H1 (cell line): Measurements from ENCODE around the gene FMO4. TPM values are rescaled to one million over a fixed set of nuclear protein-coding genes. Genes with fewer than 3 reads are reported as not detected.
A peak's percentile ranks its signal among the peaks of the same experiment; 100 is the strongest.

ENCODE experiments used
- CTCF ChIA-PET: fragments of 300-600 bp; sonication (Branson Sonifier 250); formaldehyde crosslinking; loops from one replicate; lab custom pipeline; 2021; ENCODE audit not compliant: partially characterized antibody; lab: Charles Lee
- POLR2A ChIA-PET: fragments of 300-600 bp; sonication (Branson Sonifier 250); formaldehyde crosslinking; loops from one replicate; lab custom pipeline; 2021; ENCODE audit warnings: inconsistent platforms; ENCODE audit not compliant: partially characterized antibody; lab: Charles Lee
- DNase-seq, 2 experiments: peaks; one replicate each; pipeline versions ENCODE4 v3.0.0 to v3.0.0-alpha.2; 2010 to 2022; ENCODE audit warnings: low spot score in 2 of 2, low read depth in 1 of 2, mixed read lengths in 1 of 2
- FAIRE-seq: peaks from 2 replicates; lab custom pipeline; 2011; peaks lifted over from hg19 to GRCh38; lab: Jason Lieb, UNC
- H2AFZ ChIP-seq: 2 replicates; pipeline ENCODE4 v1.8.1; 2012; ENCODE audit warnings: low read length, inconsistent platforms
- H2AK5ac ChIP-seq: 2 replicates; pipeline ENCODE4 v1.6.1; 2013; ENCODE audit warnings: low read depth, low read length
- H2BK120ac ChIP-seq: replicated peaks from 2 replicates; pipeline ENCODE3; 2013; ENCODE audit warnings: low read depth, low read length, inconsistent platforms
- H2BK12ac ChIP-seq: 2 replicates; pipeline ENCODE4 v1.6.1; 2013; ENCODE audit warnings: low read depth, low read length
- H2BK15ac ChIP-seq: 2 replicates; pipeline ENCODE4 v1.6.1; 2013; ENCODE audit warnings: low read length
- H2BK20ac ChIP-seq: 2 replicates; pipeline ENCODE4 v1.6.1; 2013; ENCODE audit warnings: low read length
- H2BK5ac ChIP-seq: 2 replicates; pipeline ENCODE4 v1.6.1; 2013; ENCODE audit warnings: low read depth, low read length
- H3K14ac ChIP-seq: 2 replicates; pipeline ENCODE4 v1.6.1; 2013; ENCODE audit warnings: inconsistent platforms; ENCODE audit not compliant: insufficient read length
- H3K18ac ChIP-seq: 2 replicates; pipeline ENCODE4 v1.6.1; 2013; ENCODE audit warnings: low read length; ENCODE audit errors: extremely low read depth
- H3K23ac ChIP-seq: 2 replicates; pipeline ENCODE4 v1.6.1; 2013; ENCODE audit warnings: inconsistent platforms; ENCODE audit not compliant: insufficient read length
- H3K23me2 ChIP-seq: 2 replicates; pipeline ENCODE4 v1.6.1; 2013; ENCODE audit warnings: low read depth, low read length
- H3K27ac ChIP-seq: 2 replicates; pipeline ENCODE4 v1.6.1; 2011; ENCODE audit warnings: low read depth, low read length, inconsistent platforms
- H3K27me3 ChIP-seq, 4 experiments: replicated peaks in 1 of 4; 1 replicate in 1 of 4; 2 replicates in 3 of 4; pipeline versions ENCODE4 v1.6.1 to v1.8.1; 2011 to 2013; ENCODE audit warnings: low read length in 3 of 4, mild to moderate bottlenecking in 3 of 4, inconsistent platforms in 2 of 4, mixed read lengths in 2 of 4, moderate library complexity in 1 of 4; ENCODE audit not compliant: control insufficient read depth in 3 of 4, insufficient read depth in 3 of 4; ENCODE audit errors: extremely low read depth in 1 of 4
- H3K36me3 ChIP-seq, 4 experiments: 2 replicates each; pipeline versions ENCODE4 v1.6.1 to v1.8.1; 2011 to 2013; ENCODE audit warnings: mild to moderate bottlenecking in 4 of 4, low read length in 3 of 4, moderate library complexity in 2 of 4, control low read depth in 1 of 4, inconsistent platforms in 1 of 4; ENCODE audit not compliant: insufficient read depth in 4 of 4, control insufficient read depth in 2 of 4
- H3K4ac ChIP-seq: replicated peaks from 2 replicates; pipeline ENCODE3; 2013; ENCODE audit warnings: low read length, low read depth, mixed read lengths, inconsistent platforms; ENCODE audit not compliant: insufficient read length
- H3K4me1 ChIP-seq, 4 experiments: replicated peaks in 1 of 4; 1 replicate in 1 of 4; 2 replicates in 3 of 4; pipeline versions ENCODE4 v1.6.1 to v1.8.1; 2011 to 2013; ENCODE audit warnings: low read length in 3 of 4, inconsistent platforms in 2 of 4, mixed read lengths in 1 of 4; ENCODE audit not compliant: insufficient read depth in 4 of 4, control insufficient read depth in 3 of 4
- H3K4me2 ChIP-seq, 2 experiments: 2 replicates each; pipeline versions ENCODE4 v1.6.1 to v1.8.1; 2011 to 2013; ENCODE audit warnings: low read depth in 2 of 2, low read length in 2 of 2, control low read depth in 1 of 2, inconsistent platforms in 1 of 2, mild to moderate bottlenecking in 1 of 2; ENCODE audit not compliant: insufficient read depth in 1 of 2
- H3K4me3 ChIP-seq, 4 experiments: fragments of 200-600, 300-600 bp in 1 of 4; sonication (generic), shearing (Covaris generic), sonication (Bioruptor Twin) in 1 of 4; 2 replicates each; pipeline versions ENCODE4 v1.5.1 to v1.8.1; 2011 to 2016; ENCODE audit warnings: low read length in 4 of 4, low read depth in 3 of 4, control low read depth in 2 of 4, inconsistent platforms in 2 of 4, mild to moderate bottlenecking in 2 of 4, mixed read lengths in 1 of 4, moderate library complexity in 1 of 4; ENCODE audit not compliant: insufficient read depth in 2 of 4; ENCODE audit errors: extremely low read depth in 1 of 4
- H3K56ac ChIP-seq: replicated peaks from 2 replicates; pipeline ENCODE3; 2013; ENCODE audit warnings: low read depth, mild to moderate bottlenecking, mixed read lengths, low read length, inconsistent platforms; ENCODE audit not compliant: insufficient read length
- H3K79me1 ChIP-seq: 2 replicates; pipeline ENCODE4 v1.6.1; 2013; ENCODE audit warnings: low read depth, low read length, control low read depth
- H3K79me2 ChIP-seq, 2 experiments: 2 replicates each; pipeline versions ENCODE4 v1.6.1 to v1.8.1; 2012 to 2013; ENCODE audit warnings: low read length in 2 of 2, mild to moderate bottlenecking in 2 of 2, inconsistent platforms in 1 of 2; ENCODE audit not compliant: insufficient read depth in 2 of 2, control insufficient read depth in 1 of 2
- H3K9ac ChIP-seq, 4 experiments: replicated peaks in 1 of 4; 1 replicate in 1 of 4; 2 replicates in 3 of 4; pipeline versions ENCODE4 v1.6.1 to v1.8.1; 2011 to 2013; ENCODE audit warnings: low read depth in 3 of 4, low read length in 3 of 4, control low read depth in 2 of 4, mild to moderate bottlenecking in 2 of 4, moderate library complexity in 2 of 4, inconsistent platforms in 1 of 4; ENCODE audit errors: extremely low read depth in 1 of 4
- H3K9me3 ChIP-seq, 2 experiments: 2 replicates each; pipeline versions ENCODE4 v1.6.1 to v1.8.1; 2012 to 2013; ENCODE audit warnings: mild to moderate bottlenecking in 2 of 2, moderate library complexity in 2 of 2, control low read depth in 1 of 2, inconsistent platforms in 1 of 2, low read depth in 1 of 2, low read length in 1 of 2, mixed read lengths in 1 of 2; ENCODE audit not compliant: insufficient read depth in 2 of 2
- H4K20me1 ChIP-seq, 2 experiments: replicated peaks in 1 of 2; 2 replicates each; pipeline versions ENCODE3 to v1.8.1; 2011 to 2013; ENCODE audit warnings: inconsistent platforms in 2 of 2, low read length in 2 of 2, mild to moderate bottlenecking in 1 of 2; ENCODE audit not compliant: insufficient read depth in 2 of 2, control insufficient read depth in 1 of 2
- H4K5ac ChIP-seq: 2 replicates; pipeline ENCODE4 v1.6.1; 2013; ENCODE audit warnings: low read length, low read depth, mixed read lengths, inconsistent platforms; ENCODE audit not compliant: insufficient read length
- H4K8ac ChIP-seq: 2 replicates; pipeline ENCODE4 v1.8.0; 2013; ENCODE audit warnings: mild to moderate bottlenecking, moderate library complexity, low read length, inconsistent platforms; ENCODE audit not compliant: insufficient read depth; ENCODE audit errors: extremely low read depth
- H4K91ac ChIP-seq: replicated peaks from 2 replicates; pipeline ENCODE3; 2013; ENCODE audit warnings: low read length, mixed read lengths, inconsistent platforms; ENCODE audit not compliant: insufficient read length
- EZH2 ChIP-seq: fragments of 200-600 bp; sonication (generic); IDR thresholded peaks from 2 replicates; pipeline ENCODE4 v1.7.1; 2012; ENCODE audit warnings: low read depth, mild to moderate bottlenecking, moderate library complexity, low read length, inconsistent platforms; ENCODE audit not compliant: severe bottlenecking
- MAX ChIP-seq: IDR thresholded peaks from 2 replicates; pipeline ENCODE4 v1.6.1; 2012; ENCODE audit warnings: inconsistent platforms
- TAF7 ChIP-seq: optimal IDR thresholded peaks from 2 replicates; pipeline ENCODE3; 2011; ENCODE audit warnings: low read depth, mild to moderate bottlenecking, inconsistent platforms, low read length, moderate library complexity, borderline replicate concordance
- WGBS, 2 experiments: shearing (Covaris generic) in 1 of 2; methylation state at CpG; one replicate each; pipeline versions ENCODE4 v1.1.6 to v1.1.7; 2013 to 2015; ENCODE audit warnings: low lambda C conversion rate in 2 of 2, mixed read lengths in 2 of 2, inconsistent platforms in 1 of 2, low coverage in 1 of 2, missing lambda C conversion rate in 1 of 2; ENCODE audit not compliant: insufficient replicate concordance in 2 of 2, insufficient coverage in 1 of 2, insufficient read length in 1 of 2; ENCODE audit errors: extremely low coverage in 1 of 2, missing lambda C conversion rate in 1 of 2; 5-methylcytosine and 5-hydroxymethylcytosine counted together
- polyA plus RNA-seq, 7 experiments: library from polyadenylated mRNA; depleted of rRNA in 3 of 7; stranded (reverse) in 5 of 7; unstranded in 2 of 7; fragments of >200 nt in 5 of 7; fragments of 200-250 nt in 2 of 7; gene quantifications; 1 replicate in 5 of 7; 2 replicates in 1 of 7; 4 replicates in 1 of 7; pipeline versions ENCODE4 v1.2.1 to v1.2.3, GENCODE V29; 2011 to 2013; ENCODE audit warnings: missing spikeins in 2 of 7, mixed read lengths in 2 of 7
- total RNA-seq: library from RNA; stranded (reverse); fragmentation: NEBNext Ultra II Directional; extraction: Animal tissue kit (Norgen Biotek cat#: 25700); gene quantifications from 2 replicates; pipeline ENCODE4 v1.2.1, GENCODE V29; 2021

FMO4 gene
- total and polyA plus RNA-seq, 2 of the 8 experiments (the other 6 are each of a cell fraction or from before 2014, with no cell fraction given) = 1.5 to 2.3 TPM

- Histone ChIP-seq H3K18ac (peak overlapping the region; percentile 28; the same call in 1 of the 2 replicates), H3K4me2 (no peak overlapping the region), H3K56ac (no peak overlapping the region), H2AFZ (no peak overlapping the region), H3K9ac (no peak overlapping the region), H3K23me2 (no peaks in the 10 kb centered on the region), H3K79me2 (no peaks in the 10 kb centered on the region), H3K27me3 (no peaks in the 10 kb centered on the region), H3K27ac (no peak overlapping the region), H3K4ac (no peak overlapping the region), H3K23ac (no peak overlapping the region), H3K4me1 (no peaks in the 10 kb centered on the region), H3K79me1 (no peaks in the 10 kb centered on the region), H2AK5ac (no peak overlapping the region), H2BK12ac (no peak overlapping the region), H2BK20ac (no peak overlapping the region), H2BK15ac (peak overlapping the region; percentile 50; the same call in 1 of the 2 replicates), H4K20me1 (no peaks in the 10 kb centered on the region), H2BK5ac (no peak overlapping the region), H3K36me3 (no peaks in the 10 kb centered on the region), H3K4me3 (no peak overlapping the region), H4K91ac (no peak overlapping the region), H3K14ac (no peak overlapping the region), H2BK120ac (no peak overlapping the region), H4K5ac (no peak overlapping the region), H4K8ac (no peak overlapping the region), H3K9me3 (no peaks in the 10 kb centered on the region)
- CTCF ChIA-PET = interaction anchor here (0.6 to 1.1 kb wide), 2 partner anchors 26 to 33 kb away, joined by 3 to 4 read pairs; no protein-coding TSS in a partner anchor
- DNase-seq = no peak
- WGBS, 2 experiments = 85% methylated on average over 2 of the region's 2 CpGs; no CpG with 5 or more reads in 1 of the 2 experiments
- POLR2A ChIA-PET = interaction anchor here (1.3 kb wide), 1 partner anchor 16 kb away, joined by 3 read pairs; no protein-coding TSS in a partner anchor
- FAIRE-seq = no peak
- TF ChIP-seq MAX (no peak), TAF7 (no peak), EZH2 (no peak)
Observed at GRCh38 chr1:171279234-171279633, 34.7 kb upstream of the FMO4 start.
